Lower leg skin (tissue), 4 donors: ENCODE results near the gene HES6. TPM values are rescaled to one million over a fixed set of nuclear protein-coding genes. Genes with fewer than 3 reads are reported as not detected.
A peak's percentile ranks its signal among the peaks of the same experiment; 100 is the strongest.

Experiments used
- DNase-seq, 2 donors: peaks; one replicate each; pipeline ENCODE4 v3.0.0-alpha.2; 2019; ENCODE audit warnings: low spot score in 2 of 2
- H3K4me3 ChIP-seq: fragments of 200-600 bp; sonication (generic); 2 replicates; pipeline ENCODE4 v1.5.1; 2017; ENCODE audit warnings: mild to moderate bottlenecking, low read depth; ENCODE audit not compliant: poor library complexity, severe bottlenecking
- CTCF ChIP-seq, 3 donors: fragments of 450-650 bp; IDR thresholded peaks; one replicate each; pipeline ENCODE4 v1.5.1; 2016; ENCODE audit warnings: antibody characterized with exemption in 3 of 3, mild to moderate bottlenecking in 3 of 3, moderate library complexity in 2 of 3
- POLR2A ChIP-seq, 2 donors: fragments of 450-650 bp; IDR thresholded peaks; one replicate each; pipeline ENCODE4 v1.6.1; 2016 to 2017; ENCODE audit warnings: antibody characterized with exemption in 2 of 2, mild to moderate bottlenecking in 1 of 2, moderate library complexity in 1 of 2
- WGBS, 2 donors: methylation state at CpG; one replicate each; pipeline ENCODE4 v1.1.5; 2018; 5-methylcytosine and 5-hydroxymethylcytosine counted together
- intact Hi-C: fragments of 100-400 bp; cut with DNase I; formaldehyde crosslinking; loops from one replicate; pipeline ENCODE4 v1.15.0; 2023; ENCODE audit warnings: low total_unique reads
- total RNA-seq, 4 donors: library from RNA; depleted of rRNA; stranded (reverse); fragments of >200 nt; gene quantifications; one replicate each; pipeline ENCODE4 v1.1.0, GENCODE V29; 2016

HES6 gene
- total RNA-seq, 4 donors from 2014 or later, result 1.3 to 5.8 (median 3.1) TPM

GRCh38 chr2:238241970-238242369, 2.1 kb upstream of the HES6 start:
- intact Hi-C loops, result loop anchor here (10.0 kb wide), 1 partner anchor 367 kb away; no protein-coding TSS in a partner anchor
- no peak for DNase-seq
- H3K4me3 ChIP-seq, result no peak overlapping the region
- no peak for TF ChIP-seq CTCF (IDR thresholded peaks at IDR 0.05)
- no peak for TF ChIP-seq POLR2A (IDR thresholded peaks at IDR 0.05)
- 65 to 69% methylated on average over 2 of the region's 2 CpGs for WGBS, 2 donors

- no peak for TF ChIP-seq CTCF (IDR thresholded peaks at IDR 0.05)
- no peak overlapping the region for H3K4me3 ChIP-seq
- intact Hi-C loops, result loop anchor here (10.0 kb wide), 1 partner anchor 366 kb away; no protein-coding TSS in a partner anchor
- no peak for DNase-seq
- WGBS, 2 donors, result 22 to 47% methylated on average over 21 to 37 of the region's 71 CpGs
Measured at GRCh38 chr2:238240757-238241711, 1.2 kb upstream of the HES6 start.

GRCh38 chr2:238239543-238239862, 335 bp downstream of the HES6 start:
- WGBS, 2 donors, result 1% methylated on average over 42 of the region's 43 CpGs; no CpG with 5 or more reads in 1 of the 2 donors
- TF ChIP-seq CTCF (IDR thresholded peaks at IDR 0.05) (no peak), POLR2A (IDR thresholded peaks at IDR 0.05) (no peak)
- intact Hi-C loops, result no loop called here
- H3K4me3 ChIP-seq, result peak overlapping the region; percentile 50
- no peak for DNase-seq

- DNase-seq, result no peak
- 10 to 18% methylated on average over 33 to 38 of the region's 75 CpGs for WGBS, 2 donors
- no peak overlapping the region for H3K4me3 ChIP-seq
- no peak for TF ChIP-seq POLR2A (IDR thresholded peaks at IDR 0.05)
- TF ChIP-seq CTCF (IDR thresholded peaks at IDR 0.05), result no peak
- intact Hi-C loops, result no loop called here
Measured at GRCh38 chr2:238238766-238239542, 884 bp downstream of the HES6 start.

- DNase-seq, result no peak
- intact Hi-C loops, result no loop called here
- TF ChIP-seq CTCF (IDR thresholded peaks at IDR 0.05) (no peak), POLR2A (IDR thresholded peaks at IDR 0.05) (no peak)
- WGBS, 2 donors, result 82 to 83% methylated on average over 5 of the region's 5 CpGs
- H3K4me3 ChIP-seq, result no peak overlapping the region
Measured at GRCh38 chr2:238238311-238238765, 1.5 kb downstream of the HES6 start.
